ENCODE results near the gene OSBPL3.

OSBPL3 gene

GRCh38 chr7:24978843-24979469 is 1.0 kb downstream of the OSBPL3 start:
- no peak for DNase-seq

GRCh38 chr7:24975644-24976260 is 4.2 kb downstream of the OSBPL3 start:
- DNase-seq: no peak

GRCh38 chr7:24975172-24975571 is 4.8 kb downstream of the OSBPL3 start:
- no peak for DNase-seq

GRCh38 chr7:24974026-24974832 is 5.7 kb downstream of the OSBPL3 start:
- no peak for DNase-seq

- no peak for DNase-seq
Measured at GRCh38 chr7:24972991-24973390, 7.0 kb downstream of the OSBPL3 start.

GRCh38 chr7:24972166-24972477 is 7.9 kb downstream of the OSBPL3 start:
- DNase-seq: no peak

- no peak for DNase-seq
Measured at GRCh38 chr7:24971333-24972165, 8.4 kb downstream of the OSBPL3 start.

- no peak for DNase-seq
Measured at GRCh38 chr7:24970676-24971075, 9.3 kb downstream of the OSBPL3 start.

- no peak for DNase-seq
Measured at GRCh38 chr7:24968165-24968564, 11.8 kb downstream of the OSBPL3 start.

GRCh38 chr7:24967696-24968095 is 12.3 kb downstream of the OSBPL3 start:
- no peak for DNase-seq

- no peak for DNase-seq
Measured at GRCh38 chr7:24966802-24967201, 13.2 kb downstream of the OSBPL3 start.

- DNase-seq: no peak
Measured at GRCh38 chr7:24965831-24966708, 13.9 kb downstream of the OSBPL3 start.

- DNase-seq: no peak
Measured at GRCh38 chr7:24964191-24964590, 15.8 kb downstream of the OSBPL3 start.

- DNase-seq: no peak
Measured at GRCh38 chr7:24963218-24963617, 16.8 kb downstream of the OSBPL3 start.

GRCh38 chr7:24962418-24962962 is 17.5 kb downstream of the OSBPL3 start:
- no peak for DNase-seq

GRCh38 chr7:24959735-24960485 is 20.1 kb downstream of the OSBPL3 start:
- DNase-seq: no peak

- no peak for DNase-seq
Measured at GRCh38 chr7:24958399-24958798, 21.6 kb downstream of the OSBPL3 start.

GRCh38 chr7:24956021-24956420 is 24.0 kb downstream of the OSBPL3 start:
- no peak for DNase-seq

GRCh38 chr7:24955313-24955712 is 24.7 kb downstream of the OSBPL3 start:
- DNase-seq: no peak

- DNase-seq: no peak
Measured at GRCh38 chr7:24952464-24952863, 27.5 kb downstream of the OSBPL3 start.

- DNase-seq: no peak
Measured at GRCh38 chr7:24951441-24951980, 28.5 kb downstream of the OSBPL3 start.

All from NCI-H2107 (cell line).